OCI-LY1 (cell line): ENCODE data around the gene CPNE7.

Experiments
- H2AFZ ChIP-seq: fragments of 200-600 bp; sonication (generic), shearing (Covaris generic); 2 replicates; pipeline ENCODE4 v1.6.0; 2014; ENCODE audit warnings: antibody characterized with exemption, mild to moderate bottlenecking, low read length
- H3F3A ChIP-seq: fragments of 200-600 bp; sonication (generic), shearing (Covaris generic); 2 replicates; pipeline ENCODE4 v1.6.0; 2014; ENCODE audit warnings: mild to moderate bottlenecking, antibody characterized with exemption, low read length, moderate library complexity; ENCODE audit not compliant: insufficient read depth
- H3K27ac ChIP-seq: fragments of 200-600 bp; sonication (generic); 2 replicates; pipeline ENCODE4 v1.5.1; 2014; ENCODE audit warnings: low read length, mixed run types, mild to moderate bottlenecking, low read depth; ENCODE audit not compliant: poor library complexity, severe bottlenecking
- H3K27me3 ChIP-seq: fragments of 200-600 bp; sonication (generic); 2 replicates; pipeline ENCODE4 v1.6.0; 2014; ENCODE audit warnings: antibody characterized with exemption, mild to moderate bottlenecking, low read length, moderate library complexity; ENCODE audit not compliant: insufficient read depth
- H3K36me3 ChIP-seq: fragments of 200-600 bp; sonication (generic); 2 replicates; pipeline ENCODE4 v1.6.1; 2014; ENCODE audit warnings: mild to moderate bottlenecking, antibody characterized with exemption, low read length, moderate library complexity, mixed read lengths; ENCODE audit not compliant: insufficient read depth
- H3K4me1 ChIP-seq: fragments of 200-600 bp; sonication (generic); 2 replicates; pipeline ENCODE4 v1.5.1; 2014; ENCODE audit warnings: mild to moderate bottlenecking, low read length, moderate library complexity; ENCODE audit not compliant: insufficient read depth, severe bottlenecking
- H3K4me2 ChIP-seq: fragments of 200-600 bp; sonication (generic), shearing (Covaris generic); 2 replicates; pipeline ENCODE4 v1.6.1; 2014; ENCODE audit warnings: low read length
- H3K4me3 ChIP-seq: fragments of 200-600 bp; sonication (generic); 2 replicates; pipeline ENCODE4 v1.5.1; 2014; ENCODE audit warnings: low read length, low read depth, mild to moderate bottlenecking, mixed read lengths; ENCODE audit not compliant: poor library complexity, severe bottlenecking
- H3K79me2 ChIP-seq: fragments of 200-600 bp; shearing (Covaris generic); 2 replicates; pipeline ENCODE4 v1.6.1; 2016; ENCODE audit warnings: mixed run types, low read length, mixed read lengths; ENCODE audit not compliant: insufficient read depth
- H3K9ac ChIP-seq: fragments of 200-600 bp; sonication (generic), shearing (Covaris generic); 2 replicates; pipeline ENCODE4 v1.6.1; 2014; ENCODE audit warnings: mild to moderate bottlenecking, low read length, mixed read lengths
- H3K9me2 ChIP-seq: fragments of 200-600 bp; sonication (generic), shearing (Covaris generic); 2 replicates; pipeline ENCODE4 v1.6.1; 2014; ENCODE audit warnings: low read depth, mild to moderate bottlenecking, low read length, mixed read lengths
- H3K9me3 ChIP-seq: fragments of 200-600 bp; shearing (Covaris generic); 2 replicates; pipeline ENCODE4 v1.6.1; 2014; ENCODE audit warnings: low read length, mixed read lengths
- H4K20me1 ChIP-seq: fragments of 200-600 bp; sonication (generic), shearing (Covaris generic); 2 replicates; pipeline ENCODE4 v1.6.0; 2016; ENCODE audit warnings: mild to moderate bottlenecking, low read length; ENCODE audit not compliant: insufficient read depth
- CTCF ChIP-seq: fragments of 200-600 bp; sonication (generic), shearing (Covaris generic); IDR thresholded peaks from 2 replicates; pipeline ENCODE4 v1.5.1; 2017; ENCODE audit warnings: mild to moderate bottlenecking, antibody characterized with exemption, low read length, moderate library complexity, mixed read lengths
- EZH2 ChIP-seq: fragments of 200-600 bp; sonication (generic), shearing (Covaris generic); IDR thresholded peaks from 2 replicates; pipeline ENCODE4 v1.8.0; 2017; ENCODE audit warnings: borderline replicate concordance, mixed run types, mild to moderate bottlenecking, antibody characterized with exemption, low read length, moderate library complexity, mixed read lengths

Gene CPNE7

GRCh38 chr16:89619840-89620239, 44.3 kb downstream of the CPNE7 start:
- Histone ChIP-seq H3K36me3 (no peaks in the 10 kb centered on the region), H3K4me2 (no peak overlapping the region), H2AFZ (no peak overlapping the region), H3K9me3 (no peaks in the 10 kb centered on the region), H3F3A (no peaks in the 10 kb centered on the region), H3K4me1 (peaks cover 7% of the 10 kb centered on the region), H3K9me2 (no peaks in the 10 kb centered on the region), H3K27me3 (peaks cover 5% of the 10 kb centered on the region), H4K20me1 (no peaks in the 10 kb centered on the region), H3K9ac (no peak overlapping the region), H3K4me3 (no peak overlapping the region), H3K79me2 (no peaks in the 10 kb centered on the region), H3K27ac (no peak overlapping the region)
- no peak for TF ChIP-seq EZH2

- TF ChIP-seq CTCF (no peak), EZH2 (no peak)
- H3K27ac ChIP-seq: no peak overlapping the region
- no peaks in the 10 kb centered on the region for H3K79me2 ChIP-seq
- peaks cover 7% of the 10 kb centered on the region for H3K4me1 ChIP-seq
- H4K20me1 ChIP-seq: no peaks in the 10 kb centered on the region
- no peaks in the 10 kb centered on the region for H3K9me2 ChIP-seq
- no peaks in the 10 kb centered on the region for H3K36me3 ChIP-seq
- H3K4me2 ChIP-seq: no peak overlapping the region
- no peak overlapping the region for H3K4me3 ChIP-seq
- H3K9me3 ChIP-seq: no peaks in the 10 kb centered on the region
- no peaks in the 10 kb centered on the region for H3F3A ChIP-seq
- no peak overlapping the region for H2AFZ ChIP-seq
- no peak overlapping the region for H3K9ac ChIP-seq
- peaks cover 5% of the 10 kb centered on the region for H3K27me3 ChIP-seq
Observed at GRCh38 chr16:89620406-89620841, 44.9 kb downstream of the CPNE7 start.

GRCh38 chr16:89621136-89621697, 45.7 kb downstream of the CPNE7 start:
- Histone ChIP-seq H3K9me2 (no peaks in the 10 kb centered on the region), H3K27me3 (peaks cover 5% of the 10 kb centered on the region), H3K9ac (no peak overlapping the region), H3K27ac (no peak overlapping the region), H3K4me2 (no peak overlapping the region), H3K9me3 (no peaks in the 10 kb centered on the region), H2AFZ (no peak overlapping the region), H3K4me3 (no peak overlapping the region), H3K36me3 (no peaks in the 10 kb centered on the region), H3K4me1 (peaks cover 7% of the 10 kb centered on the region), H3F3A (no peaks in the 10 kb centered on the region), H3K79me2 (no peaks in the 10 kb centered on the region), H4K20me1 (no peaks in the 10 kb centered on the region)
- TF ChIP-seq EZH2 (no peak), CTCF (no peak)
